Stimulated activated CD4-positive, alpha-beta T cell treated with anti-CD3 and anti-CD28 coated beads, Interleukin-1b, Interleukin-23, amount 100 ng/mL, for 4 hours (primary cell): Measurements from ENCODE around the gene ACOXL.

ENCODE experiments used
- DNase-seq, 2 donors: peaks; one replicate each; pipeline ENCODE4 v3.0.0-alpha.2; 2020; ENCODE audit warnings: low read depth in 2 of 2

Gene ACOXL

DNA sequence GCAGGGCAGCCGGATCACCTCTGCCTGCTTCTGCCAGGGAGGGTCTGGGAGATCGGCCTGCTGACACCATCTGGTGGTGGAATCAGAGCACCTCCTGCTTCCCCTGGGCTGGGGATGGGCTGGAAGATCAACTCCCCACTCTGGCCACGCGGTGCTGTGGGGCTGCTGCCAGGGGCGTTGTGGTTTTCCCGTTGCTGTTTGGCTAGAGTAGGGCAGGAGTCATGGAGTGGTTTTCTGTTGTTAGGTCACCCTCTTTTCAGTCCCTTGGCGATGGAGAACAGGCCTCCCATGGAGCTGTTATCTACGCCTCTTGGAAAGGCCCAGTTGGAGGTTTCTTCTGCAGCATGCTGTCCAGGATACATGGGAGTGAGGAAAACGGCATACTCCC lies 403.5 kb downstream of the ACOXL start:
- no peak for DNase-seq

DNA sequence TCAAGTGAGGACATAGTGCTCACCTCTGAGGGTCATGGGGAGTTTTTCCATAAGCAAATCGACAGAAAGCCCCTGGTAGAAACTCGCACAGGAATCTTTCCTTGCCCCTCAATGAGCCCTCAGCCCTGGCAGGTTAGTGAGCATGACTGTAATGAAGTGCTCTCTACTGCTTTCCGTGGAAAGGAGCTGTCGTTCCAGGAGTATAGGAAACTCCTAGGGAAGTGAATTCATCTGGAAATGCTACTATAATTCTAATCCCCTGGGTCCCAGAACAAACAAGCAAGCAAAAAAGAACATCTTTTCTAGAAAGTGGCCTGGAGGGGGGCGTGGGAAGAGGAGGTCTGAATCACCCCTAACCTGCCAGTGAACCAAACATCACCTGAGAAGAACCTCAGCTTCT lies 406.5 kb downstream of the ACOXL start:
- no peak for DNase-seq

DNA sequence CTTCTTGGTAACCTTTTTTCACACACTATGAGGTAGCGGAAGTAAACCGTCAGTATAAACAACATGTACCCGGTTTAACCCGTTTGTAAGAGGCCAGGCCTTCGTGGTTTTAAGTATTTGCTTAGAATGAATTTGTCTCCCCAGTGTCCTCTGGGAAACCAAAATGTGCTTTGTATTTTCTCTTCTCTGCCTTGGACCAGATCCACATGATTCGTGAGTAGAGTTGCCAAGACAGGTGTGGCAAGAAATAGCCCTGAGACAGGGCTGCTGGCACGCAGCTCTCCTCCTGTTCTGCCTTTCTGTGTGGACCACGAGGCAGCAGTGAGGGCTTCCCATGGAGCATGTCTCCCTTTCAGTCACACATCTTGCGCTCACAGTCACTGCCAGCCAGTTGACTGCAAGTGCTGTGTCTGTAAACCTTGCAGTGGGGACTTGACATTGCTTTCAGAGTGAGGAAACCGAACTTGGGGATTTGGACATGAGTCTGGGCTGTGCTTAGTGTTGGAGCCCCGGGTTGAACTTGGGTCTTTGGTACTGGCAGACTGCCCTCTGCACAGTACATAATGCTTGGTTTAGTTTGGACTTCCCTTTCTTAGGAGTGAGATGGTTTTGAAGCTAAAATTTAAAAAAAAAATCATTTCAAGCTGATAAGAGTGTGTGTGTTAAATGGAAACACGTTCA lies 407.4 kb downstream of the ACOXL start:
- DNase-seq = no peak

DNA sequence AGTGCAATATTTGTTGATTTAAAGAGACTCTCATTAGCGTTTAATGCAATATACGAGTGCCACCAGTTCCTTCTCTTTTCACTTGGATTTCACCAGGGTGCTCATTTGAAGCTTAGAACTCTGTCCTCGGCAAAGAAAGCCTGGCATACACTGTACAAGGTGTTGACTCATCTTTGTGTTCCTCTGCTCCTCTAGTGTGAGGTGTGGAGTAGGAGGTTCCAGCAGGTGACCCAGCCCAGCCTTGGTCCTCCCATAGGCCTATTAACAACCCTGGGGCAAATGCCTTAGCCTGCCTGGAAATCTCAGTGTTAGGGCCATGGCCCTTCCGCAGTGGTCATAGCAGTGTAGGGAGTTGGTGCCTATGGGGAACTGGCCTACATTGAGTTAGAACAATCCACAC lies 408.4 kb downstream of the ACOXL start:
- DNase-seq = no peak

DNA sequence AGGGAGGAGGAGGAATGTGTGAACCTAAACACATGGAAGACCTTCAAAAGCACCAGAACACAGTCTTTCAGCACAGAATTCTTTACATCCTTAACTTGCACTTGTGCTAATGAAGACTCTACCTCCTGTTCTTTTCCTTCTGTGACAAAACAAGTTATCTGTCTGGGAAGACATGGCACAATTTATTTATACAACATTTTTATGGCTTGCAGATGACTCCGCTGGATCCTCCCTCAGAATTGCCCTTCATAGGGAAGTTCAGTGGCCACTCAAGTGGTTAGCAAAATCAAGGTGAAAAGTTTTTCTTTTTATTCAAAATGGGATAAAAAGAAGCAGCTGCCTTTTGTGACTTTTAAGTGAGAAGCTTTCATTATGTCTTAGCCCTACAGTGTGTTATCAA lies 409.7 kb downstream of the ACOXL start:
- no peak for DNase-seq

DNA sequence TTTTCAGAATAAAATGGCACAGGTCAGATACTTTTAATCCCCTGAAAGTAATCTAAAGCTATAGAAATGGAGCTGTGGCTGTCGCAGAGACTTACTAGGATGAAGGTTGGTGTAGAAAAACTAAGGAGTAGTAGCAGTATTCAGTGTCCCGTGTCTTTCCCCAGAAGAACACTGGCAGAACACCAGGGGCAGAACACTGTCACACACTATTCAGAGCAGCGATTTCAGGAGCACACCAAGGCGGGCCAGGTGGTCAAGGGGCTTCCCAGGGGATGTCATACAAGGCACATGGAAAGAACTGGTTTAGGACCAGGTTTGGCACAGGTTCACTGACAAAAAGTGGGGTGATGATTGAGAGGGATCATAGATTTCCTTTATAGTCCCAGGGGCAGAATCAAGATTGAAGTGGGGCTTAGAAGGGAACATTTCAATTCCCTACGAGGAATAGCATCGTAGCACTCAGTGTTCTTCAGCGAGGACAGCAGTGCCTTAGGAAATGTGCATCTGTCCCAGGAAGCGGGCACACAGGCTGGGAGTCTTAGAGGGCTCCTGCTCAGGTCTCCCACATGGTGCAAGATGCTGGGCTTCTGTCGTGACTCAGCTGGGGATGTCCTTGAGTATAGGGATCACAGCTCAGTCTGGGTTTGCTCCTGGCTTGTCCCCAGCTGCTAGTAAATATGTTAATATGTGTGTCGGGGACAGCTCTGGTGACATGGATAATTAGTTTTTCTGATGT lies 410.9 kb downstream of the ACOXL start:
- DNase-seq = no peak

DNA sequence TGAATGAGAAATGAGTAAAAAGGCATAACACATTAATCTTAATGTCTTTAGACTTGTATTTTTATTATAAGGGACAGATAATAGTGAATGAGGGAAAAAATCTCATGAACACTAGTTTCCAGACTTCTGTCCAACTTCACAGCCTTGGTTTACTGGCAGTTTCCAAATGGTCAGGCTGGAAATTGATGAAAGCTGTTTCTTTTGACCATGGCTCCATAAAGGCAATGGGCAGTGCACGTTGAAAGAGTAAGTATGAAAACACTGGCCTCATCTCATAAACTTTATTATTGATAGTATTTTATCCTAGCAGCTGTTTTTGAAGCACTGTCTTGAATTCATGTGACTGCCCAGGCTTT lies 411.4 kb downstream of the ACOXL start:
- no peak for DNase-seq

DNA sequence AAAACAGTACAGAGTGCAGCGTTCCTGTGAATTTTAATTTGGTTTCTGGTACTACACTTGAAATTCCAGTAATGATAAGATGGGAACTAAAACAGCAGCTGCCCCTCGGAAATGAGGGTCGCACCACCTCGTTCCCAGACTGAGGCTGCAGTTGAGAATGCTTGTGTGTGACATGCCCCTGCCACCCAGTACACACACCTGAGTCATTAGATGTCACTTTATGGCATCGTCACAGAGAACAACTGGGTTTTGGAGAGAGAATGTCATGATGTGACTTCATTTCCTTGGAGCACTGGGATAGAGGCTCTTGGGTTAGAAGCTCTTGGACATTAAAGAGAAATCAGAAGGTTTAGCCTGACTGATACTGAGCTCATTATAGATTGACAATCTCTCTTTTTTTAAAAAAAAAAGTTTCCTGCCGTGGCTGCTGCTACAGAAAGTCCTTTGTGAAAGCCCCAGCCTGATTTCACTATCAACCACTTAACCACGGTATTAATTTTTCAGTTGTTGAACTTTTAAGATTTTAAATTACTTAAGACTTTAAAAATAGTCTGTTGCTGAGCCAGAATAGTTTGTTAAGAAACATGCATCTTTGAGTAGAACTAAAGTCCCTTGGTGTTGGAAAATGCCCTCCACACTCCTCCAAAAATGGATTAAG lies 412.9 kb downstream of the ACOXL start:
- no peak for DNase-seq

DNA sequence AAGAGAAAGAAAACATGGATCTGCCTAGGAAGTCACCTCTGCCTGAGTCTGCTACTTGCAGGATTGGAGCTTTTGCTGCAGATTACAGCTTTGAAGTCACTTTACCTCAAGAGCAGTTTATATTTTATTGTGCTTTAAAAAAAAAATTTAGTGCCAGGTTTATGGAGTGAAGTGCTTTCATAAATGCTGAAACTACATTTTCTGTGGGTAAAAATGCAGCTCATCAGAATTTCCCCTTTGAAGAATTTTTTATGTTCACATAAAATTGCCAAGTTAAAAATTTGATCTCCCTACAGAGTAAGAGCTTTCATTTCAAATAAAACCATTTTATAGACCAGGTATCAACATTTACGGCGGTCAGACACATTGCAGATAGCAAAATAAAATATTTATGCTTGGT lies 413.6 kb downstream of the ACOXL start:
- no peak for DNase-seq

DNA sequence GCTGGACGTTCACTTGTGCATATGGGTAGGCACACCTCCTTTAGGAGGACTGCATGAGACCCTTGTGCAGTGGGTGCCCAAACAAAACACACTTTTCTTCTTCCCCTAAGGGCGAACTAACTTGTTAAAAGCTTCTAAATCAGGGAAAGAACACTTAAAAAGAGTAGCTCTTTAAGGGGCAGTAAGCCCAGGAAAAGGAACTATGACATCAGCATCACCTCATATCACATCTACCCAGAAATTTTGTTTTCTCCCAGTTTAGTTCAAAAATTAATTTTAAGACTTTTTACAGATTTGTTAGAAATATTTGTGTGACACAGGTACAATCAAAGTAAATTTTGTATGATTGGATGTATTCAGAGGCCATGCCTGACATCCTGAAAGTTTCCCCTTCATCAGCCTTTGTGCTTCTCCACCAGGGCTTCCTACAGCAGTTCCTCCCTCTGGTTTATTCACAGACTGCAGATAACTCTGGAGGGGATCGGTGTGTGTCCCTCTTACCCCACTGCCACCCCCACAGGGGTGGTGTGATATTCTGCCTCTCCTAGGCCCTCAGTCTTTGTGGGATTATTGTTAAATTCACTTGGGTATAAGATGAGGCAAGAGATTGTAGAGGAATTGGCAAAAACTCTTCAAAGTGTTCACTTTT lies 416.0 kb downstream of the ACOXL start:
- no peak for DNase-seq

DNA sequence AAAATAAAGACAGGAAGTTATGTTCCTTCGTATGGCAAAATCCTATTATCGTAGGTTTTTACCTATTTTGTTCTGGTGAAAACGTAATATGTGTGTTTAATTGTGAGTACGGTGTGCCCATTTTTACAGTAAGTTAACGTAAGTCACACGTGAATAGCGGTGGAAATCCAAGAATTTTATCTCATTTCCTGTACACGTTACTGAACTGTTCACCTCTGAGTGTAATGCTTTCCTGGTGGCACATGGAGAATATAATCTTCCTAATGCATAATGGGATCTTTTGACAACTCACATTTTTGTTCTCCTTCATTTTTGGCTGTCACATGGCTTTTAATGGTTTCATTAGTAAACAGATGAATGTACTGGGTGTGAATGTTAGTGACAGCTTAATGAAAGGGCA lies 416.6 kb downstream of the ACOXL start:
- no peak for DNase-seq

DNA sequence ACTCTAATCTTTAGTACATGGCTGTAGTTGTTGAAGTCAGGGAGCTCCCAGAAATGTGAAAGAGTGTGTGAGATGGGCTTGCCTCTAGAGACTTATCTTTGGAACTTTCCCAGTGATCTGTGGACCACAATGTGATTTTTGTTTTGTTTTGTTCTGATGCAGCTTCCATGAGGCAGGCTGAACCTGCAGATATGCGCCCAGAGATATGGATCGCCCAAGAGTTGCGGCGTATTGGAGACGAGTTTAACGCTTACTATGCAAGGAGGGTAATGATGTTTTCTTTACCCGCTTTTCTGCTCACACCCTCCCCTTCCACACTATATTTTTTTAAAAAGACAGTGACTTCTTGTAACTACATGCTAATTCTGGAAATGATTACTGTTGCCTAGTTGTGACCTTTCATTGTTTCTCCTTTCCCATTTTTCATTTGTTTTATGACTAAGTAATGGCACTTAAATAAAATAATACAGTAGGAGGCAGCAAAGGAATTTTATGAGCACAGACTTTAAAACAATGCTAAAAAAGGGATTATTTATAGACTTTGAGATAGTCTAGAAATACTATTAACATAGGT lies 417.6 kb downstream of the ACOXL start:
- no peak for DNase-seq

DNA sequence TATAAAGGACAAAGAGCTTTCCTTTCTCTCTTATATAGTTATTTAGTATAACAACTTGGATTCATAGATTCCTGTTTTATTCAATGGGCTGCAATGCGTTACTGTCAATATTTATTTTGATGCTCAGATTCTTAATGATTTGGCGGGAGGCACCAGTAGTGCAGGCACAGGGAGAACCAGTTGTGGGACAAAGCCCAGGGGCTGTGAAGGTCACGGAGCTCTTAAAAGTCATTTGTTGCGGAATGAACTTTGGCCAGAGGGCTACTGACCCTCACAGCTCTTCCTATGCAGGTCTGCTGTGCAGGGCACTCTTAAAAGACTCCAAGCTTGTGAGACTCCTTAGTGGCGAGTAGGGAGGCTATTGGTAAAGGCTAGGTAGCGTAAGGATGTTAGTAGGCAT lies 422.4 kb downstream of the ACOXL start:
- no peak for DNase-seq

DNA sequence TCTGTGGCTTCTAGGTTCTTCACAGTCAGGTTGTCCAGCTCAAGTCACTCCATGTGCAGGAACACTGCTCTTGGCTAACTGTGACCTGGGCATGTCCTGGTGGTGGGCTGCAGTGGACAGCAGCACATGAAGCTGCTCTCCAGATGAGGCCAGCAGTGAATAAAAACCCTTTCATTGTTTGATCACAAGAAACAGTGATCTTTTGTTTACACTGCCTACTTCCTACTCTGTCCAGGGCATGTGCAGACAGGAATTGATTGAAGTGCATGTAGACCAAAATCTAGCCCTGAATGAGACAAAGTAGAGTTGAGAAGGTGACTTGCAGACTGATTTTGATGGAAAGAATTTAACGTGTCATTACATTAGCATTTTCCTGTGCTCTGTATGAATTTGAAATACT lies 423.2 kb downstream of the ACOXL start:
- DNase-seq = no peak

DNA sequence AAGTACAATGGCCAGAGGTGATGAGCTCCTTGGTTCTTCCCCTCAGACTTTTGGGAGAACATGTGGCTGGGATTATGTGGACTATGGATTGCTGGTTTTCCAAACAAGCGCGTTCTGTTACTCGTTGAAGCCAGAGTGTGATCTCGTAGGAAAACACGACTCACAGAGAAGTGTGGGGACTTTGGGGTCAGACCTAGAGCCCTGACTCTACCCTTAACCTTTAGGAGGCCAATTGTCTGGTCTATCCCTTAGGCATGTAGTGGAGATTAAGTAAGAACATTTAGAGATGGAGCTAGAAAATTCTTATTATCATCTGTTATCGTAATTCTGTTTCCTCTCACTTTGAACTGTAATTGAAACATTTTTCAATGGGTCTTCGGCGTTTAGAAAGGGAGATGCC lies 424.2 kb downstream of the ACOXL start:
- no peak for DNase-seq

DNA sequence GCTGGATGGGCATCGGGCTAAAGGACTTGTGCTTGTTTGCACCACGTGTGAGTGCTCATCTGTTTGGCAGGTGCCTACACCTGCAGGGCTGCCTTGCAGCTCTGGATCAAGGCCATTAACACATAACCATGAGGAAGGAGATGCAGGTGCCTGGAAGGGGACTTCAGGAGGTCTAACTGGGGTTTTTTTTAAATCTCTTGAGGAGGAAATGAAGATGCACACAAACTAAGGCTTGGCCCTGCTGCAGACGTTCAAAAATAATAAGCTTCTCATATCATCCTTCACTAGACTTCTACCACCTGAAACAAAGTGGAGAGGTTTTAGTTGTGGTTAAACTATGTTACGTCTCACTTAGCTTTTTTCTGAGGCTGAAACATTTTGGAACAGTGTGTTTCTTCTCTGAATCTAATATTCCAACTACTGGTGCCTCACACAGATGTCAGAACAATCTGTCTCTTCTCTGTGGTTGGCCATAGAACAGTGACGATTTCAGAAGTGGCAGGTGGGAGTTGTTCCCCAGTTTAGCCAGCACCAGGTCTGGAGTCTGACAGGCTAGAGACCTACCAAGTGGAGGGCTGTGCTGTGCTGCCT lies 424.8 kb downstream of the ACOXL start:
- no peak for DNase-seq

DNA sequence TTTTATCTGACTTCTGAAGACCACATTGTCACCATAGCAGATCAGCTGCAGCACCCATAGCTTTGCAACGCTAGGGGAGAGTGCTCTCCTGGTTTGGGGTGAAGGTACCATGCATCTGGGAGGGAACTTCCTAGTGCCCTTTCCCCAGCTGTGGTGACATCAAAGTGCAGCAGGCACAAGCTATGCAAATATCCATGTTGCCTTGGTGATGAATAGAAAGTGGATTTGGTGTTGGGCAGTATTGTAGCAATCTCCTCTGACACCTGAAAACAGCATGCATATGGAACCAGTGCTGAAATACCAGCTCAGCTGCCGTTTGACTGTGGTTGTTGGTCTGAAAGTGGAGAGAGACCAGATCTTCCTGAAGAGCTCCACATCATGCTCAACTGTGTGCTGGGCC lies 425.4 kb downstream of the ACOXL start:
- DNase-seq = no peak

DNA sequence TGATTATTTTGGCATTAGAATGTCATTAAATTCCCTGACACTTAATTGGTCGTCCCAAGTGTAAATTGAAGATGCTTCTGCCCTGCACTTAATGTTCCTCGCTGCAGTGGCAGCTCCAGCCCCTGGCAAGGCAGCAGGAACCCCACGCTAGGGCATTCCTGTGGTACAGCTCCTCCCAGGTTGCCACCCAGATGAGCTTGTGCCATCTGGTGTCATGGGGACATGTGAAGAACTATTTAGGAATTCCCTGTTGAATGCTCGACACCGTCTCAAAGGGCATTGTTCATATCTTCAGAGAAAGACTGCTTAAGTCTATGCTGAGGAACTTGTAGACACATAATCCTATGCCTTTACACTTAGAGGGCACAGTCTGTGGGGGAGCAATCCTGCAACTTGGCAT lies 427.3 kb downstream of the ACOXL start:
- no peak for DNase-seq

DNA sequence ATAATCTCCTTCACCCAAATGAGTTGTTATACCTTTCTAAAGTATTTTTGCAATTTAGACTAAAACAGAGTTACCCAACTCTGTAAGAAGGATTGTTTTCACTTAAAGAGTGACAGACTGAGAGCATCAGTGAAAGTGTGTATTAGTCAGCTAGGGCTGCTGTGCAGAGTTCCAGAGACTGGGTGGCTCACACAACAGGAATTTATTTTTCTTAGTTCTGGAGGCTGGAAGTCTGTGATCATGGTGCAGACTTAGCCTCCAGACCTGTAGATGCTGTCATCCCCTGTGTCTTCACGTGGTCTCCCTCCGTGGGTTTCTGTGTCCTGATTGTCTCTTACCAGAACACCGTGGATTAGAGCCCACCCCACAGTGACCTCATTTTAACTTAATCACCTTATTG lies 428.4 kb downstream of the ACOXL start:
- DNase-seq = no peak

DNA sequence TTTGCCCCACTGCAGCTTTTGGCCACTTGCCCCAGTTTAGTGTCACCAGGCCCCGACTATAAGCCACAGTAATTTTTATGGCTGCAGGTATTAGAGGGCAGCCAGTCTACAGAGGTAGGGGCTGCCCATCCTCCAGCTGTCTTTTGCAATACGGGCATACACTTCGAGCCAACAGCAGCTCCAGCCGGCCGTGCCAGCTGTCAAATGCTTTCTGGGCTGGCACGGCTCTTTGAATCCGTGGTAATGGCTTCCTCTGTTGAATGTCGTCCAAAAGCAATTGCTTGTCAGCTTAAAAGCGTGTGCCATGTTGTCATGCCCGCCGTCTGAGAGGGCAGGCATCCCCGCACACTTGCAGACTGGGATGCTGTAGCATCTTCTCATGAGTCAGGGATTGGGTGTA lies 429.6 kb downstream of the ACOXL start:
- no peak for DNase-seq

DNA sequence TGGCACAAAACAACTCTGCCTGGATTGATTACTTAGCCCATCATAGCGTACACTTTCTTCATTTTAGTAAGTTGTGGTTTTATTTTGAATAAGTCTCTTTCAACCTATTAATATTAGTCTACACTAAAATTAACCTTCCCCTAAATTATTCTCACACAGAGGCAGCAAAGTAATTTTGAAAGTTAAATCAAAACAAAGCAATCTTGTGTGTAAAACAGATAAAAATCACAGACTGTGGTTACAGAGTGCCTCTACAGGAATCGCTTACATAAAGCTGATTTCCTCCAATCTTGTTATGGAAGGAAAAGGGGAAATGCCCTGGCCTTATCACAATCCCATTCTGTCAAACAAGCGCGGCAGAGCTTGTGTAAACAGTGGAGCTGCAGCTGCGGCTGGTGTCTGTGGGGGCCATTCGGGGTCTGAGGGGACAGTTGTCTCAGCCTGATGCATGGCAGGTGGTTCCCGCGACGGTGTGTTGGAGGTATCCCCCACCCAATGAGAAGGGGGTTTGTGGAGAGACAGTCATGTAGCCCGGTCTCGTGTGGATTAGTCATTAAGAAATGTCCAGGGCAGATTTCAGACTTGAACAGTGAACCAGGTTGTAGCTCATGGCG lies 430.5 kb downstream of the ACOXL start:
- DNase-seq = no peak

DNA sequence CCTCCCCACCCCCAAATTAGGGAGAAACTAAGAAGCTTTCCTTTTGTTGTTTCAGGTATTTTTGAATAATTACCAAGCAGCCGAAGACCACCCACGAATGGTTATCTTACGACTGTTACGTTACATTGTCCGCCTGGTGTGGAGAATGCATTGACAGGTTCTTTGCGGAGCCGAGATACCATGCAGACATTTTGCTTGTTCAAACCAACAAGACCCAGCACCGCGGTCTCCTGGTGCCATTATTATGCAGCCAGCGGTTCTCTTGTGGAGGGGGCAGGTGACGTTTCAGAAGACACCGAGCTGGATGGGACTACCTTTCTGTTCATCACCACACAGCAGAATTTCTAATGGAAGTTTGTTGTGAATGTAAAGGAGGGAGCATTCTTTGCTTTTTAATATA lies 431.7 kb downstream of the ACOXL start:
- no peak for DNase-seq
